ENCODE data around the gene PRKD2. TPM values are rescaled to one million over a fixed set of nuclear protein-coding genes. Genes with fewer than 3 reads are reported as not detected.
A peak's percentile ranks its signal among the peaks of the same experiment; 100 is the strongest.

PRKD2 gene
- total and polyA plus RNA-seq, 10 of the 15 experiments (the other 5 are each of a cell fraction or from before 2014, with no cell fraction given), result 2.3 to 98.8 (median 32.9) TPM

DNA sequence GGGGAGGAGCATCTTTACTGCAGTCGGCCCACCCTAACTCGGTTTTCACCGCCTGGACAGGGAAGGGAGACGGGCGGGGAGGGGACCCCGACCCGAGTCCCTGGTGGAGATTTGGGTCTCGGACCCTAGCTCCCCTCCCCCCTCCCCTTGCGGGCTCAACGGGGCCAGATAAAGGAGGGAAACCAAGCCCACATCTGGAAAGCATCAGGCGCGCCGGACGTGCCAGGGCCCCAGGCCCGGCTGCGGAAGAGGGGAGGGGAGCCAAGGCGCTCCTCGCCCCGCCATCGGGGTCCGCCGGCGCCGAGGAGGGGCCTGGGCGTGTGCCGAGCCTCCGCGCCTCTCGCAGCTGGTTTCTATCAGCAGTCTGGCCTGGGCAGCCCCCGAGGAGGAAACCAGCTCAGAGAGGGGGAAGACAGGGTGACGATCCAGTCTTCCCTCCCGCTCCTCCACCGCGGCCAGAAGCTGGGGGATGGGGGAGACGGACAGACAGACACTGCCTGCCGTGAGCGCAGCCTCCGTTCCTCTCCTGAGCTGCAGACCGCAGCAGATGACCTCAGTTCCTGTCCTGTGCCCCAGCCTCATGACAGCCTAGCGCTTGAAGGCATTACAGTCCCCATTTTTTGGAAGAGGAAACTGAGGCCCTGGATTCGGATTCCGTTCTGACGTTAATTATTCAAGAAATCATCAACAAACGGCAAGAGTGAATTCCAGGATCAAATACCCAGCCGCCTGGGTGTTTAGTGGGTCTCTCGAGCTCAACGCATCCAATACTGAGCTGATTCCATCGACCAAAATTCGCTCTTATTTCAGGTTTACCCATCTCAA lies 77.3 kb downstream of the PRKD2 start (continued):
- TF ChIP-seq TCF12 (IDR thresholded peaks at IDR 0.05; ENCODE audit: low read depth, low read length) (peak; percentile 37; the same call in 1 of the 2 replicates), EGR1 (IDR thresholded peaks at IDR 0.05; ENCODE audit: borderline replicate concordance in 1 of 2, low read depth in 2 of 2, low read length in 2 of 2) (no peak), CHD2 (IDR thresholded peaks at IDR 0.05; ENCODE audit: borderline replicate concordance, low read depth, low read length) (no peak), HCFC1 (IDR thresholded peaks at IDR 0.05; ENCODE audit: low read length) (no peak), BACH1 (IDR thresholded peaks at IDR 0.05; ENCODE audit: borderline replicate concordance) (no peak), USF2 (IDR thresholded peaks at IDR 0.05; ENCODE audit: borderline replicate concordance, low read depth, low read length) (no peak), TCF7 (IDR thresholded peaks at IDR 0.05; ENCODE audit: borderline replicate concordance) (no peak), SIN3A (IDR thresholded peaks at IDR 0.05; ENCODE audit: low read depth, low read length) (no peak), POLR2AphosphoS2 (IDR thresholded peaks at IDR 0.05; ENCODE audit: low read depth, low read length) (no peak), ZNF24 (IDR thresholded peaks at IDR 0.05) (no peak), IKZF2 (IDR thresholded peaks at IDR 0.05) (no peak), FOXM1 (IDR thresholded peaks at IDR 0.05; ENCODE audit: low read depth, low read length) (no peak), NBN (IDR thresholded peaks at IDR 0.05) (no peak; the same call in 1 of the 2 replicates), NFIC (IDR thresholded peaks at IDR 0.05; ENCODE audit: low read depth, low read length) (no peak), SP1 (IDR thresholded peaks at IDR 0.05; ENCODE audit: low read depth, low read length) (no peak)
- TF ChIP-seq, protein P1, sequence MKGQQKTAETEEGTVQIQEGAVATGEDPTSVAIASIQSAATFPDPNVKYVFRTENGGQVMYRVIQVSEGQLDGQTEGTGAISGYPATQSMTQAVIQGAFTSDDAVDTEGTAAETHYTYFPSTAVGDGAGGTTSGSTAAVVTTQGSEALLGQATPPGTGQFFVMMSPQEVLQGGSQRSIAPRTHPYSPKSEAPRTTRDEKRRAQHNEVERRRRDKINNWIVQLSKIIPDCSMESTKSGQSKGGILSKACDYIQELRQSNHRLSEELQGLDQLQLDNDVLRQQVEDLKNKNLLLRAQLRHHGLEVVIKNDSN (IDR thresholded peaks at IDR 0.05; ENCODE audit: borderline replicate concordance, extremely low read length, insufficient read depth, low read depth, low read length), result no peak
- TF ChIP-seq, protein P2, sequence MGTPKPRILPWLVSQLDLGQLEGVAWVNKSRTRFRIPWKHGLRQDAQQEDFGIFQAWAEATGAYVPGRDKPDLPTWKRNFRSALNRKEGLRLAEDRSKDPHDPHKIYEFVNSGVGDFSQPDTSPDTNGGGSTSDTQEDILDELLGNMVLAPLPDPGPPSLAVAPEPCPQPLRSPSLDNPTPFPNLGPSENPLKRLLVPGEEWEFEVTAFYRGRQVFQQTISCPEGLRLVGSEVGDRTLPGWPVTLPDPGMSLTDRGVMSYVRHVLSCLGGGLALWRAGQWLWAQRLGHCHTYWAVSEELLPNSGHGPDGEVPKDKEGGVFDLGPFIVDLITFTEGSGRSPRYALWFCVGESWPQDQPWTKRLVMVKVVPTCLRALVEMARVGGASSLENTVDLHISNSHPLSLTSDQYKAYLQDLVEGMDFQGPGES (IDR thresholded peaks at IDR 0.05), result no peak
- TF ChIP-seq, protein P3, sequence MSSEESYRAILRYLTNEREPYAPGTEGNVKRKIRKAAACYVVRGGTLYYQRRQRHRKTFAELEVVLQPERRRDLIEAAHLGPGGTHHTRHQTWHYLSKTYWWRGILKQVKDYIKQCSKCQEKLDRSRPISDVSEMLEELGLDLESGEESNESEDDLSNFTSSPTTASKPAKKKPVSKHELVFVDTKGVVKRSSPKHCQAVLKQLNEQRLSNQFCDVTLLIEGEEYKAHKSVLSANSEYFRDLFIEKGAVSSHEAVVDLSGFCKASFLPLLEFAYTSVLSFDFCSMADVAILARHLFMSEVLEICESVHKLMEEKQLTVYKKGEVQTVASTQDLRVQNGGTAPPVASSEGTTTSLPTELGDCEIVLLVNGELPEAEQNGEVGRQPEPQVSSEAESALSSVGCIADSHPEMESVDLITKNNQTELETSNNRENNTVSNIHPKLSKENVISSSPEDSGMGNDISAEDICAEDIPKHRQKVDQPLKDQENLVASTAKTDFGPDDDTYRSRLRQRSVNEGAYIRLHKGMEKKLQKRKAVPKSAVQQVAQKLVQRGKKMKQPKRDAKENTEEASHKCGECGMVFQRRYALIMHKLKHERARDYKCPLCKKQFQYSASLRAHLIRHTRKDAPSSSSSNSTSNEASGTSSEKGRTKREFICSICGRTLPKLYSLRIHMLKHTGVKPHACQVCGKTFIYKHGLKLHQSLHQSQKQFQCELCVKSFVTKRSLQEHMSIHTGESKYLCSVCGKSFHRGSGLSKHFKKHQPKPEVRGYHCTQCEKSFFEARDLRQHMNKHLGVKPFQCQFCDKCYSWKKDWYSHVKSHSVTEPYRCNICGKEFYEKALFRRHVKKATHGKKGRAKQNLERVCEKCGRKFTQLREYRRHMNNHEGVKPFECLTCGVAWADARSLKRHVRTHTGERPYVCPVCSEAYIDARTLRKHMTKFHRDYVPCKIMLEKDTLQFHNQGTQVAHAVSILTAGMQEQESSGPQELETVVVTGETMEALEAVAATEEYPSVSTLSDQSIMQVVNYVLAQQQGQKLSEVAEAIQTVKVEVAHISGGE (CRISPR knock-in tag; IDR thresholded peaks at IDR 0.05), result no peak

Data from GM12878 (cell line).